Omental fat pad (tissue), 4 donors: ENCODE data around the gene C15orf61. TPM values are rescaled to one million over a fixed set of nuclear protein-coding genes. Genes with fewer than 3 reads are reported as not detected.

Source experiments
- ATAC-seq: fragments of 150-250 bp; one replicate; pipeline ENCODE4 v1.9.1; 2016; ENCODE audit warnings: mild to moderate bottlenecking, moderate library complexity; ENCODE audit not compliant: low FRiP score
- DNase-seq: peaks from one replicate; pipeline ENCODE4 v3.0.0-alpha.2; 2019; ENCODE audit warnings: low spot score
- total RNA-seq, 4 donors: library from RNA; depleted of rRNA; stranded (reverse); fragments of >200 nt; gene quantifications; one replicate each; pipeline ENCODE4 v1.1.0, GENCODE V29; 2016
- TF ChIP-seq, protein P1 (sequence below), 3 donors: fragments of 450-650 bp; IDR thresholded peaks; one replicate each; pipeline ENCODE4 v1.5.1; 2016 to 2017; ENCODE audit warnings: antibody characterized with exemption in 3 of 3, mild to moderate bottlenecking in 3 of 3, moderate library complexity in 2 of 3

The C15orf61 gene
- total RNA-seq, 4 donors from 2014 or later = 3.8 to 12.1 (median 6.3) TPM

DNA sequence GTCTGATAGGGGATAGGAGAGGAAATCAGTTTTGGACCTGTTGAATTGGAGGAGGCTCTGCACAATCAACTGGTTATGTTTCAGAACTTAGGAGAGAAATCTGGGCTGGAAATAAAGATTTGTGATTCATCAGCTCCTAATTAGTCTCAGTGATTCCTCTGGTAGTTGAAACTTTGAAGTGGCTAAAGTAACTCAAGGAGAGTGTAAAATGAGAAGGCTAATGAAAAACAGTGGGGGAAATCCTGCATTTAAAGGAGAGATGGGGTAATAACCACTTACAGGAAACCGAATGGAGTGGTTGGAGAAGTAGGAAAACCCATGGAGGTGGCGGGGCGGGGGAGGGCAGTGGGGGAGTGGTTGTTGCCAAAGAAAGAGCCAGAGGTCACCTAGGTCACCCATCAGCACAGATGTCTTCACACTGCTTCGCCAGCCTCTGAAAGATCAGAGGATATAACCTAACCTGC, 54.1 kb downstream of the C15orf61 start:
- ATAC-seq = no peak

DNA sequence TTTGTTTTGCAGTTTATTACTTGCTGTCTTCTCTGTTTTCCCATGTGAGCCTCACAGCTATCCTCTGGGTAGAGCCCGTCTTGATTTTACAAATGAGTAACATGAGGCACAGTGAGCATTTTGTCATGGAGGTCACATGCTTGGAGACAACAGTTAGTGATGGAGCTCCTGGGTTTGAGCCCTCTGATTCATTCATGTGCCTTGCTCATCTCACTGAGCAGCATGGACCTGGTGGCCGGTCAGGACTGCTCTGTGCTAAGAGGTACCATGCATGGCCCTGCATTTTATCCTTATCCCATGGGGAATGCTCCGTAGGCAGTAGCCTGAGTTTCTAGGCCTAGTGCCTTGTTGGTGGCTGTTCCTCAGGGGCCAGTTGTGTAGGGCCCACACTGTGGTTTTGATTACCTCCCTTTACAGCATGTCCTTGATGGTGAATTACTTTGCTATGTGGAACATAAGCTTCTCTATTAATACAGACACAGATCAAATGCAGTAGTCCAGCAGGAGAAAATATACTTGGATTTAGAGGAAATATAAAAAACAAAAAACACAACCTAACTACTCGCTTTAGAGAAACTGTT, 57.2 kb downstream of the C15orf61 start:
- DNase-seq = no peak
- ATAC-seq = no peak
- TF ChIP-seq, protein P1, sequence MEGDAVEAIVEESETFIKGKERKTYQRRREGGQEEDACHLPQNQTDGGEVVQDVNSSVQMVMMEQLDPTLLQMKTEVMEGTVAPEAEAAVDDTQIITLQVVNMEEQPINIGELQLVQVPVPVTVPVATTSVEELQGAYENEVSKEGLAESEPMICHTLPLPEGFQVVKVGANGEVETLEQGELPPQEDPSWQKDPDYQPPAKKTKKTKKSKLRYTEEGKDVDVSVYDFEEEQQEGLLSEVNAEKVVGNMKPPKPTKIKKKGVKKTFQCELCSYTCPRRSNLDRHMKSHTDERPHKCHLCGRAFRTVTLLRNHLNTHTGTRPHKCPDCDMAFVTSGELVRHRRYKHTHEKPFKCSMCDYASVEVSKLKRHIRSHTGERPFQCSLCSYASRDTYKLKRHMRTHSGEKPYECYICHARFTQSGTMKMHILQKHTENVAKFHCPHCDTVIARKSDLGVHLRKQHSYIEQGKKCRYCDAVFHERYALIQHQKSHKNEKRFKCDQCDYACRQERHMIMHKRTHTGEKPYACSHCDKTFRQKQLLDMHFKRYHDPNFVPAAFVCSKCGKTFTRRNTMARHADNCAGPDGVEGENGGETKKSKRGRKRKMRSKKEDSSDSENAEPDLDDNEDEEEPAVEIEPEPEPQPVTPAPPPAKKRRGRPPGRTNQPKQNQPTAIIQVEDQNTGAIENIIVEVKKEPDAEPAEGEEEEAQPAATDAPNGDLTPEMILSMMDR (IDR thresholded peaks at IDR 0.05) = no peak

More for the DNA sequence above, 54.1 kb downstream of the C15orf61 start:
- TF ChIP-seq, protein P1 (IDR thresholded peaks at IDR 0.05) = no peak
- no peak for DNase-seq

DNA sequence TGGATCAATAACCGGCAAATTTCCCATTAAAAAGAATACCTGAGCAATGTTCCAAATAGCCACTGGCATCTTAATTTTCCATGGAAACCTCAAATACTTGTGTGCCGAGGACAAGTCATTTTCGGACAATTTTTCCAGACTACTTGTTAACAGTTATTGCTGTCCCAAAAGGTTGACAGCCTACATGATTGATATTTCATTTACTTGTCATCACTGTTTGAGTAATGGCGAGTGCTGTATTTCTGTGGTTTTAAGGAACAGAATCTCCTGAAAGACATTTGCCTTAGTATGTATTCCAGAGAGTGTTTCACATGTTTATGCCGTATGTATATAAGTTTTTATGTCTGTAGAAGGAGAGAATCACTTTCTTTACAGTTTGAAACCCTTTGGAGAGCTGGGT, 58.2 kb downstream of the C15orf61 start:
- no peak for ATAC-seq

More for the DNA sequence above, 58.2 kb downstream of the C15orf61 start:
- no peak for DNase-seq
- TF ChIP-seq, protein P1 (IDR thresholded peaks at IDR 0.05) = no peak

Other genes with a start within 250 kb of the C15orf61 start
- gene MAP2K5, start 21.6 kb downstream of the C15orf61 start, total RNA-seq = 10 to 100 TPM in 2 of 4 donors, 1 to 10 TPM in 2; 7.2 to 14.2 (median 9.3) TPM